Measurements from ENCODE around the gene BARHL1. TPM values are rescaled to one million over a fixed set of nuclear protein-coding genes. Genes with fewer than 3 reads are reported as not detected.

The BARHL1 gene
- total and polyA plus RNA-seq, 8 donors, result not detected

GRCh38 chr9:132543251-132543650 lies 39.2 kb upstream of the BARHL1 start:
- intact Hi-C loops (cut with DNase I; ENCODE audit: low total_unique reads), result no loop called here
- Histone ChIP-seq H3K27me3 (peaks cover 0 to 58% (median 19%) of the 10 kb centered on the region in 3 donors), H3K36me3 (no peaks in the 10 kb centered on the region), H3K9me3 (no peaks in the 10 kb centered on the region), H3K4me3 (no peak overlapping the region), H3K4me1 (peaks cover 0 to 12% (median 10%) of the 10 kb centered on the region in 4 donors), H3K27ac (no peak overlapping the region)
- 87 to 100% (median 96%) methylated on average over 4 of the region's 4 CpGs for WGBS, 5 donors
- TF ChIP-seq POLR2AphosphoS5 (IDR thresholded peaks at IDR 0.05) (no peak), EP300 (IDR thresholded peaks at IDR 0.05) (no peak), POLR2A (IDR thresholded peaks at IDR 0.05) (no peak)
- TF ChIP-seq, protein P1, sequence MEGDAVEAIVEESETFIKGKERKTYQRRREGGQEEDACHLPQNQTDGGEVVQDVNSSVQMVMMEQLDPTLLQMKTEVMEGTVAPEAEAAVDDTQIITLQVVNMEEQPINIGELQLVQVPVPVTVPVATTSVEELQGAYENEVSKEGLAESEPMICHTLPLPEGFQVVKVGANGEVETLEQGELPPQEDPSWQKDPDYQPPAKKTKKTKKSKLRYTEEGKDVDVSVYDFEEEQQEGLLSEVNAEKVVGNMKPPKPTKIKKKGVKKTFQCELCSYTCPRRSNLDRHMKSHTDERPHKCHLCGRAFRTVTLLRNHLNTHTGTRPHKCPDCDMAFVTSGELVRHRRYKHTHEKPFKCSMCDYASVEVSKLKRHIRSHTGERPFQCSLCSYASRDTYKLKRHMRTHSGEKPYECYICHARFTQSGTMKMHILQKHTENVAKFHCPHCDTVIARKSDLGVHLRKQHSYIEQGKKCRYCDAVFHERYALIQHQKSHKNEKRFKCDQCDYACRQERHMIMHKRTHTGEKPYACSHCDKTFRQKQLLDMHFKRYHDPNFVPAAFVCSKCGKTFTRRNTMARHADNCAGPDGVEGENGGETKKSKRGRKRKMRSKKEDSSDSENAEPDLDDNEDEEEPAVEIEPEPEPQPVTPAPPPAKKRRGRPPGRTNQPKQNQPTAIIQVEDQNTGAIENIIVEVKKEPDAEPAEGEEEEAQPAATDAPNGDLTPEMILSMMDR (IDR thresholded peaks at IDR 0.05), result no peak
- no peak for DNase-seq

DNA sequence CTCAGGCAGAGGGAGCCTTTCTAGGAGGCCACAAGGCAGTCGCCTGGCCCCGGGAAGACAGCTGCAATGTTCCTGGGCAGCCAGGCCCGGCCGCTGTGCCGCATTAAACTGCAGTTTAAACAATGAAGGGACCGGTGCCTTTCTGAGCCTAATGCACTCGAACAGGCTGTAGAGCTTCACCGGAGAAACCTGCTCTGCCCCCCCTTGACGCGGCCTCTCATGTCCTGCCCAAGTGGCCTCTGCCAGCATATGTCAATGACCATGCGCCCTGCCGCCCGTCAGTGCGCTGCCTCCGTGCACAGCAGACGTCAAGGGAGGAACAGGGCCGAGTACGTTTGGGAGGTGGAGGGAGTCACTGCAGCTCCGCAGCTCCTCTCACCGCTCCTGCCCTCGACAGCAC lies 38.4 kb upstream of the BARHL1 start:
- no peak for TF ChIP-seq POLR2A (IDR thresholded peaks at IDR 0.05)
- no peak for TF ChIP-seq POLR2AphosphoS5 (IDR thresholded peaks at IDR 0.05)
- TF ChIP-seq, protein P1 (IDR thresholded peaks at IDR 0.05), result no peak
- no peak for TF ChIP-seq EP300 (IDR thresholded peaks at IDR 0.05)
- intact Hi-C loops (cut with DNase I; ENCODE audit: low total_unique reads), result no loop called here
- WGBS, 5 donors, result 41 to 64% (median 58%) methylated on average over 20 to 21 of the region's 21 CpGs
- Histone ChIP-seq H3K27me3 (peaks cover 0 to 58% (median 19%) of the 10 kb centered on the region in 3 donors), H3K4me1 (peaks cover 0 to 12% (median 10%) of the 10 kb centered on the region in 4 donors), H3K4me3 (no peak overlapping the region), H3K27ac (no peak overlapping the region), H3K9me3 (no peaks in the 10 kb centered on the region), H3K36me3 (no peaks in the 10 kb centered on the region)
- peak in 1 of 2 donors; percentile 56 for DNase-seq

- WGBS, 5 donors, result 69 to 85% (median 81%) methylated on average over 9 of the region's 9 CpGs
- H3K36me3 ChIP-seq, result no peaks in the 10 kb centered on the region
- H3K9me3 ChIP-seq, result no peaks in the 10 kb centered on the region
- H3K27ac ChIP-seq, result no peak overlapping the region
- DNase-seq, result no peak
- H3K4me1 ChIP-seq, result peaks cover 0 to 12% (median 10%) of the 10 kb centered on the region in 4 donors
- intact Hi-C loops (cut with DNase I; ENCODE audit: low total_unique reads), result no loop called here
- H3K27me3 ChIP-seq, result peaks cover 0 to 49% (median 19%) of the 10 kb centered on the region in 3 donors
- H3K4me3 ChIP-seq, result no peak overlapping the region
- no peak for TF ChIP-seq EP300 (IDR thresholded peaks at IDR 0.05)
- TF ChIP-seq POLR2AphosphoS5 (IDR thresholded peaks at IDR 0.05), result no peak
- no peak for TF ChIP-seq POLR2A (IDR thresholded peaks at IDR 0.05)
- TF ChIP-seq, protein P1 (IDR thresholded peaks at IDR 0.05), result no peak
These were observed 36.8 kb upstream of the BARHL1 start for GRCh38 chr9:132545578-132545977.

- TF ChIP-seq POLR2AphosphoS5 (IDR thresholded peaks at IDR 0.05) (no peak), POLR2A (IDR thresholded peaks at IDR 0.05) (no peak), EP300 (IDR thresholded peaks at IDR 0.05) (no peak)
- TF ChIP-seq, protein P1 (IDR thresholded peaks at IDR 0.05), result peak in 2 of 7 experiments; percentile 6 to 25
- Histone ChIP-seq H3K4me1 (peaks cover 0 to 12% (median 10%) of the 10 kb centered on the region in 4 donors), H3K36me3 (no peaks in the 10 kb centered on the region), H3K9me3 (no peaks in the 10 kb centered on the region), H3K27me3 (peaks cover 0 to 49% (median 19%) of the 10 kb centered on the region in 3 donors), H3K27ac (no peak overlapping the region), H3K4me3 (peak overlapping the region; percentile 6 to 22 (median 12))
- 2 to 7% (median 3%) methylated on average over 17 to 27 of the region's 27 CpGs for WGBS, 5 donors
- intact Hi-C loops (cut with DNase I; ENCODE audit: low total_unique reads), result no loop called here
- peak in 1 of 2 donors; percentile 92 for DNase-seq
These were observed 36.0 kb upstream of the BARHL1 start for GRCh38 chr9:132546148-132547051.

Measured in stomach (tissue), 9 donors.